ENCODE results near the gene DLG4.

Gene DLG4

GRCh38 chr17:7241783-7242716 lies 22.4 kb upstream of the DLG4 start, which contains the start of gene GABARAP (continued):
- TF ChIP-seq ZNF692 (tag by site-specific recombination; IDR thresholded peaks at IDR 0.05) (0 out of 2 replicates have a peak, but pooled peaks have one; percentile 49), ZNF677 (tag by site-specific recombination; IDR thresholded peaks at IDR 0.05) (no peak), ZNF549 (tag by site-specific recombination; IDR thresholded peaks at IDR 0.05) (no peak), MZF1 (tag by site-specific recombination; IDR thresholded peaks at IDR 0.05; ENCODE audit: borderline replicate concordance) (no peak), REST (tag by site-specific recombination; IDR thresholded peaks at IDR 0.05) (peak; percentile 81), MYNN (tag by site-specific recombination; IDR thresholded peaks at IDR 0.05; ENCODE audit: borderline replicate concordance) (no peak), ZNF394 (tag by site-specific recombination; IDR thresholded peaks at IDR 0.05; ENCODE audit: borderline replicate concordance) (no peak), ZNF24 (tag by site-specific recombination; IDR thresholded peaks at IDR 0.05) (peak; percentile 79), ZNF510 (tag by site-specific recombination; IDR thresholded peaks at IDR 0.05; ENCODE audit: insufficient replicate concordance) (no peak), ZNF600 (tag by site-specific recombination; IDR thresholded peaks at IDR 0.05) (peak; percentile 62), ZNF121 (tag by site-specific recombination; IDR thresholded peaks at IDR 0.05) (no peak), ZNF174 (tag by site-specific recombination; IDR thresholded peaks at IDR 0.05) (no peak), ZNF416 (tag by site-specific recombination; IDR thresholded peaks at IDR 0.05) (no peak), ZNF433 (tag by site-specific recombination; IDR thresholded peaks at IDR 0.05; ENCODE audit: low read depth) (no peak), ZSCAN16 (tag by site-specific recombination; IDR thresholded peaks at IDR 0.05) (no peak), ZNF354C (tag by site-specific recombination; IDR thresholded peaks at IDR 0.05; ENCODE audit: borderline replicate concordance, low read depth) (no peak), ZNF704 (tag by site-specific recombination; IDR thresholded peaks at IDR 0.05) (no peak), ZNF133 (tag by site-specific recombination; IDR thresholded peaks at IDR 0.05) (no peak), ZNF561 (tag by site-specific recombination; IDR thresholded peaks at IDR 0.05; ENCODE audit: borderline replicate concordance) (no peak), ZNF10 (tag by site-specific recombination; IDR thresholded peaks at IDR 0.05) (no peak), ZNF610 (tag by site-specific recombination; IDR thresholded peaks at IDR 0.05; ENCODE audit: borderline replicate concordance) (no peak), PRDM4 (tag by site-specific recombination; IDR thresholded peaks at IDR 0.05) (no peak), ZNF398 (tag by site-specific recombination; IDR thresholded peaks at IDR 0.05) (no peak)
- TF ChIP-seq, protein P1, sequence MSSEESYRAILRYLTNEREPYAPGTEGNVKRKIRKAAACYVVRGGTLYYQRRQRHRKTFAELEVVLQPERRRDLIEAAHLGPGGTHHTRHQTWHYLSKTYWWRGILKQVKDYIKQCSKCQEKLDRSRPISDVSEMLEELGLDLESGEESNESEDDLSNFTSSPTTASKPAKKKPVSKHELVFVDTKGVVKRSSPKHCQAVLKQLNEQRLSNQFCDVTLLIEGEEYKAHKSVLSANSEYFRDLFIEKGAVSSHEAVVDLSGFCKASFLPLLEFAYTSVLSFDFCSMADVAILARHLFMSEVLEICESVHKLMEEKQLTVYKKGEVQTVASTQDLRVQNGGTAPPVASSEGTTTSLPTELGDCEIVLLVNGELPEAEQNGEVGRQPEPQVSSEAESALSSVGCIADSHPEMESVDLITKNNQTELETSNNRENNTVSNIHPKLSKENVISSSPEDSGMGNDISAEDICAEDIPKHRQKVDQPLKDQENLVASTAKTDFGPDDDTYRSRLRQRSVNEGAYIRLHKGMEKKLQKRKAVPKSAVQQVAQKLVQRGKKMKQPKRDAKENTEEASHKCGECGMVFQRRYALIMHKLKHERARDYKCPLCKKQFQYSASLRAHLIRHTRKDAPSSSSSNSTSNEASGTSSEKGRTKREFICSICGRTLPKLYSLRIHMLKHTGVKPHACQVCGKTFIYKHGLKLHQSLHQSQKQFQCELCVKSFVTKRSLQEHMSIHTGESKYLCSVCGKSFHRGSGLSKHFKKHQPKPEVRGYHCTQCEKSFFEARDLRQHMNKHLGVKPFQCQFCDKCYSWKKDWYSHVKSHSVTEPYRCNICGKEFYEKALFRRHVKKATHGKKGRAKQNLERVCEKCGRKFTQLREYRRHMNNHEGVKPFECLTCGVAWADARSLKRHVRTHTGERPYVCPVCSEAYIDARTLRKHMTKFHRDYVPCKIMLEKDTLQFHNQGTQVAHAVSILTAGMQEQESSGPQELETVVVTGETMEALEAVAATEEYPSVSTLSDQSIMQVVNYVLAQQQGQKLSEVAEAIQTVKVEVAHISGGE (tag by site-specific recombination; conservative IDR thresholded peaks at IDR 0.05; ENCODE audit: low read depth) = peak; percentile 78

Measured in HEK293 (cell line).